ENCODE data around the gene CLEC20A.

Gene CLEC20A

GRCh38 chr1:178520803-178521202, 24.0 kb upstream of the CLEC20A start:
- DNase-seq (ENCODE audit: extremely low read depth, low read depth): no peak
- TF ChIP-seq, protein P1, sequence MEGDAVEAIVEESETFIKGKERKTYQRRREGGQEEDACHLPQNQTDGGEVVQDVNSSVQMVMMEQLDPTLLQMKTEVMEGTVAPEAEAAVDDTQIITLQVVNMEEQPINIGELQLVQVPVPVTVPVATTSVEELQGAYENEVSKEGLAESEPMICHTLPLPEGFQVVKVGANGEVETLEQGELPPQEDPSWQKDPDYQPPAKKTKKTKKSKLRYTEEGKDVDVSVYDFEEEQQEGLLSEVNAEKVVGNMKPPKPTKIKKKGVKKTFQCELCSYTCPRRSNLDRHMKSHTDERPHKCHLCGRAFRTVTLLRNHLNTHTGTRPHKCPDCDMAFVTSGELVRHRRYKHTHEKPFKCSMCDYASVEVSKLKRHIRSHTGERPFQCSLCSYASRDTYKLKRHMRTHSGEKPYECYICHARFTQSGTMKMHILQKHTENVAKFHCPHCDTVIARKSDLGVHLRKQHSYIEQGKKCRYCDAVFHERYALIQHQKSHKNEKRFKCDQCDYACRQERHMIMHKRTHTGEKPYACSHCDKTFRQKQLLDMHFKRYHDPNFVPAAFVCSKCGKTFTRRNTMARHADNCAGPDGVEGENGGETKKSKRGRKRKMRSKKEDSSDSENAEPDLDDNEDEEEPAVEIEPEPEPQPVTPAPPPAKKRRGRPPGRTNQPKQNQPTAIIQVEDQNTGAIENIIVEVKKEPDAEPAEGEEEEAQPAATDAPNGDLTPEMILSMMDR (IDR thresholded peaks at IDR 0.05; ENCODE audit: low read depth, low read length, missing control alignments): no peak
- H3K4me3 ChIP-seq (replicated peaks; ENCODE audit: low read depth, low read length): no peak overlapping the region

DNA sequence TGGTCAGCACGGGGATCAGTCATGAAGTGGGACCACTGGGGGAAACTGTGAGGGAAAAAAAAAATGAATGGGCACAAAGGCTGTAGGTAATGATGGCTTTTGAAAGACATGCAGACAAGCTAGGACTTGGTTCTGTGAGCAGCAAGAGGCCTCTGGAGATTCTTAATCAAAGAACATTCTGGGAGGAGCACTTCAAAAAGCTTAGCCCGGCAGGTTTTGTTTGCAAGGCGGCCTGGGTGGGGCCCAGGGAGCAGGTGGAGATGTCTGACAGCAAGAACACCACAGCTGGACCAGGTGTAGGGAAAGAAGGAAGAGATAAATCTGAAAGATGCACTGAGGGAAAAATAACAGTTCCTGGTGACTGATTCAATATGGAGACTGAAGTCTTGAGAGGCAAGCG, 22.1 kb upstream of the CLEC20A start:
- no peak overlapping the region for H3K4me3 ChIP-seq (replicated peaks; ENCODE audit: low read depth, low read length)
- DNase-seq (ENCODE audit: extremely low read depth, low read depth): no peak

GRCh38 chr1:178516110-178516509, 19.3 kb upstream of the CLEC20A start:
- no peak overlapping the region for H3K4me3 ChIP-seq (replicated peaks; ENCODE audit: low read depth, low read length)
- DNase-seq (ENCODE audit: extremely low read depth, low read depth): no peak
- TF ChIP-seq, protein P1 (IDR thresholded peaks at IDR 0.05; ENCODE audit: low read depth, low read length, missing control alignments): no peak

More for the DNA sequence above, 22.1 kb upstream of the CLEC20A start:
- TF ChIP-seq, protein P1 (IDR thresholded peaks at IDR 0.05; ENCODE audit: low read depth, low read length, missing control alignments): no peak

- TF ChIP-seq, protein P1 (IDR thresholded peaks at IDR 0.05; ENCODE audit: low read depth, low read length, missing control alignments): no peak
- no peak for DNase-seq (ENCODE audit: extremely low read depth, low read depth)
- no peak overlapping the region for H3K4me3 ChIP-seq (replicated peaks; ENCODE audit: low read depth, low read length)
These were observed 16.7 kb upstream of the CLEC20A start for GRCh38 chr1:178513278-178513983.

DNA sequence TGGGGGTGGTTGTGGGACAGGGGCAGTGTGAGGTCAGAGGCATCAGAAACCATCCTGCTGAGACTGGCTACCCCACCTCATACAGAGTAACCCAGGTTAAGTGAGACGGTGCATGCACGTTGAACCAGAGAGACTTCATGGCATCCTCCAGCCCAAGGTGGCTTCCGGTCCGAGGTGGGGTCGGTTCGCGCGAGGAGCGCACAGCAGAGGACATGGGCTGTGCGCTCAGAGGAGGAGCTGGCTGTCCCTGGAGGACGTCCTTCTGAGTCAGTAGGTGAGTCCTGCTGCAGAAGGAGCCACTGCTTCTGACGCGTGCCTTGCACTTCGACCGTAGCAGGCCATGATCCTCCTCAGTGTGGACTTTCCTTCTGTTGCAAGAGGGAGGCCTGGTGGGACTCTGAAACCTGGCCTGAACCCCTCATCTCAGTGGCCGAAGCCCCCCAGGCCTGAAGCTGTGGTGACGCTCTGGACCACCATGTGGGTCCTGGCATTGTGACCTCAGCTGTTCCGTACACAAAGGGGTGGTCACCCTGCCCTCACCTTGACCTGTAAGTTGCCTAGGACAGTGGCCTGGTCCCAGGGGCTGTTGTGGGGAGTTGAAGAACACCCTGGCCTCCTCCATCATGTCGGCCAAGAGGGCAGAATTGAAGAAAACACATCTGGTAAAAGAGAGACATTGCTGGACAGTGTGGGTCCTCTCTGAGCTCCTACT, 16.0 kb upstream of the CLEC20A start, which contains the start of gene TEX35:
TSS of gene TEX35 (plus strand) at position 544 of the 712 bp plus-strand sequence. CDS start at position 624, 80 bp downstream.
- TF ChIP-seq, protein P1 (IDR thresholded peaks at IDR 0.05; ENCODE audit: low read depth, low read length, missing control alignments): no peak
- H3K4me3 ChIP-seq (replicated peaks; ENCODE audit: low read depth, low read length): no peak within 1 kb of the TSS
- DNase-seq (ENCODE audit: extremely low read depth, low read depth): no peak

GRCh38 chr1:178510155-178510554, 13.4 kb upstream of the CLEC20A start:
- no peak overlapping the region for H3K4me3 ChIP-seq (replicated peaks; ENCODE audit: low read depth, low read length)
- DNase-seq (ENCODE audit: extremely low read depth, low read depth): no peak
- TF ChIP-seq, protein P1 (IDR thresholded peaks at IDR 0.05; ENCODE audit: low read depth, low read length, missing control alignments): no peak
